GM12878 (cell line): Measurements from ENCODE around the gene UBC. TPM values are rescaled to one million over a fixed set of nuclear protein-coding genes. Genes with fewer than 3 reads are reported as not detected.
A peak's percentile ranks its signal among the peaks of the same experiment; 100 is the strongest.

Source experiments
- BCL11A ChIP-seq: IDR thresholded peaks from 2 replicates; pipeline ENCODE4 v1.6.1; 2011; ENCODE audit warnings: low read depth, low read length
- CHD1 ChIP-seq: IDR thresholded peaks from 2 replicates; pipeline ENCODE4 v1.6.1; 2012; ENCODE audit warnings: low read depth, low read length, improper control_type of control experiment
- CHD2 ChIP-seq: IDR thresholded peaks from 2 replicates; pipeline ENCODE4 v1.6.1; 2011; ENCODE audit warnings: low read depth, low read length, improper control_type of control experiment, borderline replicate concordance
- CHD4 ChIP-seq: fragments of 200-600 bp; sonication (generic); IDR thresholded peaks from 2 replicates; pipeline ENCODE4 v1.6.1; 2016; ENCODE audit warnings: mild to moderate bottlenecking
- DPF2 ChIP-seq: fragments of 450-650 bp; IDR thresholded peaks from 2 replicates; pipeline ENCODE4 v1.6.1; 2017; ENCODE audit warnings: mild to moderate bottlenecking
- EGR1 ChIP-seq, 2 experiments: IDR thresholded peaks; 1 replicate in 1 of 2; 2 replicates in 1 of 2; pipeline ENCODE4 v1.6.1; 2011 to 2012; ENCODE audit warnings: low read depth in 2 of 2, low read length in 2 of 2, borderline replicate concordance in 1 of 2, mild to moderate bottlenecking in 1 of 2, moderate library complexity in 1 of 2
- FOS ChIP-seq: IDR thresholded peaks from 3 replicates; pipeline ENCODE4 v1.6.1; 2011; ENCODE audit warnings: borderline replicate concordance; ENCODE audit not compliant: insufficient read length; ENCODE audit errors: extremely low read depth
- GATAD2B ChIP-seq: fragments of 450-650 bp; conservative IDR thresholded peaks from 2 replicates; pipeline ENCODE4 v1.6.1; 2017; ENCODE audit warnings: low read depth, mild to moderate bottlenecking, moderate library complexity
- HCFC1 ChIP-seq: fragments of 150-350 bp; IDR thresholded peaks from 2 replicates; pipeline ENCODE4 v1.6.1; 2014; ENCODE audit warnings: low read length
- JUNB ChIP-seq: IDR thresholded peaks from 2 replicates; pipeline ENCODE4 v1.6.1; 2016; ENCODE audit warnings: antibody characterized with exemption, mild to moderate bottlenecking
- NFYB ChIP-seq: IDR thresholded peaks from 2 replicates; pipeline ENCODE4 v1.6.1; 2011; ENCODE audit warnings: low read depth, mild to moderate bottlenecking, low read length, improper control_type of control experiment, moderate library complexity; ENCODE audit not compliant: insufficient read depth
- PAX5 ChIP-seq: IDR thresholded peaks from 2 replicates; pipeline ENCODE4 v1.6.1; 2011; ENCODE audit warnings: low read depth, low read length, borderline replicate concordance
- POLR2AphosphoS5 ChIP-seq: IDR thresholded peaks from 2 replicates; pipeline ENCODE4 v1.6.1; 2011; ENCODE audit warnings: mild to moderate bottlenecking, low read length, inconsistent platforms
- RAD21 ChIP-seq: IDR thresholded peaks from 2 replicates; pipeline ENCODE4 v1.6.1; 2011; ENCODE audit warnings: mild to moderate bottlenecking, low read depth, low read length, moderate library complexity; ENCODE audit not compliant: insufficient read depth
- RBBP5 ChIP-seq: fragments of 200-600 bp; sonication (generic); conservative IDR thresholded peaks from 2 replicates; pipeline ENCODE4 v1.6.1; 2016
- STAT3 ChIP-seq: IDR thresholded peaks from 2 replicates; pipeline ENCODE4 v1.6.1; 2011; ENCODE audit warnings: low read depth, low read length, improper control_type of control experiment
- TBL1XR1 ChIP-seq: IDR thresholded peaks from 2 replicates; pipeline ENCODE4 v1.6.1; 2012; ENCODE audit warnings: low read depth, low read length, improper control_type of control experiment
- ZNF207 ChIP-seq: fragments of 450-650 bp; IDR thresholded peaks from 2 replicates; pipeline ENCODE4 v1.6.1; 2014; ENCODE audit warnings: antibody characterized with exemption, mild to moderate bottlenecking, borderline replicate concordance
- ZNF384 ChIP-seq: IDR thresholded peaks from 2 replicates; pipeline ENCODE4 v1.6.1; 2012; ENCODE audit warnings: low read depth, mild to moderate bottlenecking, low read length, improper control_type of control experiment, borderline replicate concordance
- polyA plus RNA-seq, 11 experiments: library from polyadenylated mRNA; depleted of rRNA in 4 of 11; unstranded in 6 of 11; stranded (reverse) in 5 of 11; fragments of >200 nt; fragmentation: Nextera tagmentation in 4 of 11; fragmentation: Illumina TruSeq in 1 of 11; extraction: Ambion mirVana in 4 of 11; extraction: Trizol in 1 of 11; gene quantifications; 1 replicate in 1 of 11; 2 replicates in 10 of 11; pipeline versions ENCODE4 v1.2.1 to v1.2.3, GENCODE V29; 2011 to 2016; ENCODE audit warnings: inconsistent platforms in 2 of 11, missing spikeins in 2 of 11, low read depth in 1 of 11
- total RNA-seq, 4 experiments: library from RNA; depleted of rRNA in 3 of 4; stranded (reverse); fragments of >200 nt in 3 of 4; fragmentation: Illumina TruSeq in 1 of 4; extraction: Trizol in 1 of 4; gene quantifications; 2 replicates each; pipeline versions ENCODE4 v1.2.1 to v1.2.3, GENCODE V29; 2013 to 2021
- TF ChIP-seq, protein P1 (sequence below): fragments of 450-650 bp; IDR thresholded peaks from 2 replicates; pipeline ENCODE4 v1.6.1; 2017; ENCODE audit warnings: antibody characterized with exemption, mild to moderate bottlenecking, moderate library complexity
- TF ChIP-seq, protein P2 (sequence below): fragments of 450-650 bp; IDR thresholded peaks from 2 replicates; pipeline ENCODE4 v1.6.1; 2017; ENCODE audit warnings: mild to moderate bottlenecking
- TF ChIP-seq, protein P3 (sequence below): IDR thresholded peaks from 2 replicates; pipeline ENCODE4 v1.6.1; 2012; ENCODE audit warnings: low read depth, low read length, improper control_type of control experiment
- TF ChIP-seq, protein P4 (sequence below): fragments of 450-650 bp; IDR thresholded peaks from 2 replicates; pipeline ENCODE4 v1.6.1; 2017; ENCODE audit warnings: mild to moderate bottlenecking, low read depth, inconsistent platforms; ENCODE audit not compliant: poor library complexity, severe bottlenecking

The UBC gene
- total and polyA plus RNA-seq, 10 of the 15 experiments (the other 5 are each of a cell fraction or from before 2014, with no cell fraction given) = 653 to 1,666 (median 874) TPM

DNA sequence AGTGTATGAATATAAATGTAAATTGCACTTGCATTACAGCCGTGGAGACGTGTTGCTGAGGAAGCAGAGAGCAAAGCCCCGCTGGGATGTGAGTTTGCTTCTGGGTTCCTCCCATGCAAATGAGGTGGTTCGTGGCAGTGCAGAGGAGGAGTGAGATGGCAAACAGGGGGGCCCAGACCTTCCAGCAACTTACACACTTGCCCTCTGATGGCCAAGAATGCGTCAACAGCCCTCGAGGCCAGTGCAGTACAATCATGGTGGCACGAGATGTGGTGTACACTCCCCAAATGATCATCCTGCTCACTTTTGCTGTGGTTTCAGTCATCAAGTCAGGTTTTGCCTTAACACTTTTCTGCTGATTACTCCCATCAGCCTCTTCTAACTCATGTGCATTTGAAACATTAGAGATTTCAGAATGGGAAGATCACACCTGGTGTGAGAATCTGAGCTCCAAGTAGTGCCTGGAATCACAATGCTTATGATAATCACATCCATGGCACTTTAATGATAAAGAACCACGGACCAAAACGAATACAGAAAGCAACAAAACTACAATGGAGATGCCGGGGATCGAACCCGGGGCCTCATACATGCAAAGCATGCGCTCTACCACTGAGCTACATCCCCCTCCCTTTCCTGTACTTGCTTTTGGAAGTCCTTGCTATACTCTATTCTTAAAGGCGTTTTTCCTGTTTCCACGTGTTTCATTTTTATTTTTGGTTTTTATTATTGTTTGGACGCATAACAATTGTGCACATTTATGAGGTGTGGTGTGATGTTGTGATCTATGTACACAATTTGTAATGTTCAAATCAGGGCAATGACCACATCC is 7.0 kb upstream of the UBC start (continued):
- TF ChIP-seq, protein P1, sequence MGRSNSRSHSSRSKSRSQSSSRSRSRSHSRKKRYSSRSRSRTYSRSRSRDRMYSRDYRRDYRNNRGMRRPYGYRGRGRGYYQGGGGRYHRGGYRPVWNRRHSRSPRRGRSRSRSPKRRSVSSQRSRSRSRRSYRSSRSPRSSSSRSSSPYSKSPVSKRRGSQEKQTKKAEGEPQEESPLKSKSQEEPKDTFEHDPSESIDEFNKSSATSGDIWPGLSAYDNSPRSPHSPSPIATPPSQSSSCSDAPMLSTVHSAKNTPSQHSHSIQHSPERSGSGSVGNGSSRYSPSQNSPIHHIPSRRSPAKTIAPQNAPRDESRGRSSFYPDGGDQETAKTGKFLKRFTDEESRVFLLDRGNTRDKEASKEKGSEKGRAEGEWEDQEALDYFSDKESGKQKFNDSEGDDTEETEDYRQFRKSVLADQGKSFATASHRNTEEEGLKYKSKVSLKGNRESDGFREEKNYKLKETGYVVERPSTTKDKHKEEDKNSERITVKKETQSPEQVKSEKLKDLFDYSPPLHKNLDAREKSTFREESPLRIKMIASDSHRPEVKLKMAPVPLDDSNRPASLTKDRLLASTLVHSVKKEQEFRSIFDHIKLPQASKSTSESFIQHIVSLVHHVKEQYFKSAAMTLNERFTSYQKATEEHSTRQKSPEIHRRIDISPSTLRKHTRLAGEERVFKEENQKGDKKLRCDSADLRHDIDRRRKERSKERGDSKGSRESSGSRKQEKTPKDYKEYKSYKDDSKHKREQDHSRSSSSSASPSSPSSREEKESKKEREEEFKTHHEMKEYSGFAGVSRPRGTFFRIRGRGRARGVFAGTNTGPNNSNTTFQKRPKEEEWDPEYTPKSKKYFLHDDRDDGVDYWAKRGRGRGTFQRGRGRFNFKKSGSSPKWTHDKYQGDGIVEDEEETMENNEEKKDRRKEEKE = no peak
- TF ChIP-seq, protein P2, sequence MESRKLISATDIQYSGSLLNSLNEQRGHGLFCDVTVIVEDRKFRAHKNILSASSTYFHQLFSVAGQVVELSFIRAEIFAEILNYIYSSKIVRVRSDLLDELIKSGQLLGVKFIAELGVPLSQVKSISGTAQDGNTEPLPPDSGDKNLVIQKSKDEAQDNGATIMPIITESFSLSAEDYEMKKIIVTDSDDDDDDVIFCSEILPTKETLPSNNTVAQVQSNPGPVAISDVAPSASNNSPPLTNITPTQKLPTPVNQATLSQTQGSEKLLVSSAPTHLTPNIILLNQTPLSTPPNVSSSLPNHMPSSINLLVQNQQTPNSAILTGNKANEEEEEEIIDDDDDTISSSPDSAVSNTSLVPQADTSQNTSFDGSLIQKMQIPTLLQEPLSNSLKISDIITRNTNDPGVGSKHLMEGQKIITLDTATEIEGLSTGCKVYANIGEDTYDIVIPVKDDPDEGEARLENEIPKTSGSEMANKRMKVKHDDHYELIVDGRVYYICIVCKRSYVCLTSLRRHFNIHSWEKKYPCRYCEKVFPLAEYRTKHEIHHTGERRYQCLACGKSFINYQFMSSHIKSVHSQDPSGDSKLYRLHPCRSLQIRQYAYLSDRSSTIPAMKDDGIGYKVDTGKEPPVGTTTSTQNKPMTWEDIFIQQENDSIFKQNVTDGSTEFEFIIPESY = no peak; the same call in 1 of the 2 replicates
- TF ChIP-seq RBBP5 = no peak
- TF ChIP-seq CHD1 = peak; percentile 89
- peak; percentile 39; the same call in 1 of the 2 replicates for TF ChIP-seq JUNB
- TF ChIP-seq RAD21 = no peak
- peak; percentile 95 for TF ChIP-seq POLR2AphosphoS5
- no peak for TF ChIP-seq HCFC1
- TF ChIP-seq CHD4 = no peak
- peak; percentile 84 for TF ChIP-seq TBL1XR1
- TF ChIP-seq STAT3 = peak; percentile 99
- no peak for TF ChIP-seq FOS
- peak; percentile 98 for TF ChIP-seq PAX5
- peak; percentile 83 for TF ChIP-seq GATAD2B
- no peak for TF ChIP-seq ZNF384
- no peak for TF ChIP-seq ZNF207
- peak; percentile 95 for TF ChIP-seq DPF2
- TF ChIP-seq CHD2 = peak; percentile 95
- no peak for TF ChIP-seq EGR1 (IDR thresholded peaks at IDR 0.05; ENCODE audit: borderline replicate concordance in 1 of 2, low read depth in 2 of 2, low read length in 2 of 2)
- TF ChIP-seq, protein P3, sequence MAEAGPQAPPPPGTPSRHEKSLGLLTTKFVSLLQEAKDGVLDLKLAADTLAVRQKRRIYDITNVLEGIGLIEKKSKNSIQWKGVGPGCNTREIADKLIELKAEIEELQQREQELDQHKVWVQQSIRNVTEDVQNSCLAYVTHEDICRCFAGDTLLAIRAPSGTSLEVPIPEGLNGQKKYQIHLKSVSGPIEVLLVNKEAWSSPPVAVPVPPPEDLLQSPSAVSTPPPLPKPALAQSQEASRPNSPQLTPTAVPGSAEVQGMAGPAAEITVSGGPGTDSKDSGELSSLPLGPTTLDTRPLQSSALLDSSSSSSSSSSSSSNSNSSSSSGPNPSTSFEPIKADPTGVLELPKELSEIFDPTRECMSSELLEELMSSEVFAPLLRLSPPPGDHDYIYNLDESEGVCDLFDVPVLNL = no peak
- TF ChIP-seq BCL11A = peak; percentile 98
- TF ChIP-seq, protein P4, sequence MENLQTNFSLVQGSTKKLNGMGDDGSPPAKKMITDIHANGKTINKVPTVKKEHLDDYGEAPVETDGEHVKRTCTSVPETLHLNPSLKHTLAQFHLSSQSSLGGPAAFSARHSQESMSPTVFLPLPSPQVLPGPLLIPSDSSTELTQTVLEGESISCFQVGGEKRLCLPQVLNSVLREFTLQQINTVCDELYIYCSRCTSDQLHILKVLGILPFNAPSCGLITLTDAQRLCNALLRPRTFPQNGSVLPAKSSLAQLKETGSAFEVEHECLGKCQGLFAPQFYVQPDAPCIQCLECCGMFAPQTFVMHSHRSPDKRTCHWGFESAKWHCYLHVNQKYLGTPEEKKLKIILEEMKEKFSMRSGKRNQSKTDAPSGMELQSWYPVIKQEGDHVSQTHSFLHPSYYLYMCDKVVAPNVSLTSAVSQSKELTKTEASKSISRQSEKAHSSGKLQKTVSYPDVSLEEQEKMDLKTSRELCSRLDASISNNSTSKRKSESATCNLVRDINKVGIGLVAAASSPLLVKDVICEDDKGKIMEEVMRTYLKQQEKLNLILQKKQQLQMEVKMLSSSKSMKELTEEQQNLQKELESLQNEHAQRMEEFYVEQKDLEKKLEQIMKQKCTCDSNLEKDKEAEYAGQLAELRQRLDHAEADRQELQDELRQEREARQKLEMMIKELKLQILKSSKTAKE = peak; percentile 86
- peak; percentile 37; the same call in 1 of the 2 replicates for TF ChIP-seq NFYB
